Measurements from ENCODE around the gene PHKA2.
"Not testable (repeated sequence)": the region's sequence is repeated elsewhere in the genome, so short reads cannot be mapped to it uniquely, and the experiment has no call there.

The PHKA2 gene

GRCh38 chrX:18983666-18984380, at the start of gene PHKA2:
TSS of gene PHKA2 (minus strand) at chrX:18984114. CDS start at chrX:18983932, 182 bp downstream.
- TF ChIP-seq CTCF (IDR thresholded peaks at IDR 0.05; ENCODE audit: low read depth, low read length): no peak
- in situ Hi-C loops (cut with HindIII; ENCODE audit: low sequenced_read_pairs): no loop called here
- DNase-seq (ENCODE audit: low read depth, low spot score): no peak
- H3K4me3 ChIP-seq (ENCODE audit: low read depth, low read length): peak within 1 kb of the TSS; percentile 61

- TF ChIP-seq CTCF (IDR thresholded peaks at IDR 0.05; ENCODE audit: low read depth, low read length): no peak
- no peak overlapping the region for H3K4me3 ChIP-seq (ENCODE audit: low read depth, low read length)
- no peak for DNase-seq (ENCODE audit: low read depth, low spot score)
- in situ Hi-C loops (cut with HindIII; ENCODE audit: low sequenced_read_pairs): no loop called here
Measured at GRCh38 chrX:19030805-19031204, 46.9 kb upstream of the PHKA2 start.

GRCh38 chrX:19028560-19028959, 44.6 kb upstream of the PHKA2 start:
- no peak overlapping the region for H3K4me3 ChIP-seq (ENCODE audit: low read depth, low read length)
- in situ Hi-C loops (cut with HindIII; ENCODE audit: low sequenced_read_pairs): no loop called here
- TF ChIP-seq CTCF (IDR thresholded peaks at IDR 0.05; ENCODE audit: low read depth, low read length): no peak
- DNase-seq (ENCODE audit: low read depth, low spot score): no peak

GRCh38 chrX:19024366-19024765, 40.5 kb upstream of the PHKA2 start:
- no peak for DNase-seq (ENCODE audit: low read depth, low spot score)
- in situ Hi-C loops (cut with HindIII; ENCODE audit: low sequenced_read_pairs): no loop called here
- H3K4me3 ChIP-seq (ENCODE audit: low read depth, low read length): no peak overlapping the region
- no peak for TF ChIP-seq CTCF (IDR thresholded peaks at IDR 0.05; ENCODE audit: low read depth, low read length)

- no peak overlapping the region for H3K4me3 ChIP-seq (ENCODE audit: low read depth, low read length)
- no peak for TF ChIP-seq CTCF (IDR thresholded peaks at IDR 0.05; ENCODE audit: low read depth, low read length)
- no peak for DNase-seq (ENCODE audit: low read depth, low spot score)
- in situ Hi-C loops (cut with HindIII; ENCODE audit: low sequenced_read_pairs): no loop called here
Measured at GRCh38 chrX:19019996-19020395, 36.1 kb upstream of the PHKA2 start.

- in situ Hi-C loops (cut with HindIII; ENCODE audit: low sequenced_read_pairs): no loop called here
- no peak for DNase-seq (ENCODE audit: low read depth, low spot score)
- TF ChIP-seq CTCF (IDR thresholded peaks at IDR 0.05; ENCODE audit: low read depth, low read length): peak; percentile 57
- H3K4me3 ChIP-seq (ENCODE audit: low read depth, low read length): no peak overlapping the region
Measured at GRCh38 chrX:19017271-19017670, 33.4 kb upstream of the PHKA2 start.

- H3K4me3 ChIP-seq (ENCODE audit: low read depth, low read length); DNase-seq (ENCODE audit: low read depth, low spot score); in situ Hi-C loops (cut with HindIII; ENCODE audit: low sequenced_read_pairs): not testable (repeated sequence)
Measured at GRCh38 chrX:19016614-19017013, 32.7 kb upstream of the PHKA2 start.
